Measurements from ENCODE around the gene KRT1.

Gene KRT1

DNA sequence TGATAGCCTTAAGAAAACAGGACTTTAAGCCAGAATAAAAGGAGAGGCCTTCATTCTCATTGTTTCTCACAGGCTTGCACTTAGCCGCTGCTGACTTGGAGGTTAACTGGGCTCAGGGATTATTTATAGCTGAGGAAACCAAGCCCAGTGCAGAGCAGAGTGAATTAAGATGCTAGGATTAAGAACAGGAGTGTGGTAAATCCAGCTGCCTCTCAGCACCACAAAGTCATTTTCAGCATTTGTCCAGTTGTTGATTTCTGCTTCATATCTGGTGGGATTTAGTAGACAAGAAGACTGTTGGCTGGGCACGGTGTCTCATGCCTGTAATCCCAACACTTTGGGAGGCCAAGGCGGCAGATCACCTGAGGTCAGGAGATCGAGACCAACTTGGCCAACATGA, 47.6 kb downstream of the KRT1 start:
- no peak for DNase-seq

- DNase-seq: no peak
Observed at GRCh38 chr12:52631676-52632459, 48.3 kb downstream of the KRT1 start.

- no peak for DNase-seq
Observed at GRCh38 chr12:52631264-52631663, 48.9 kb downstream of the KRT1 start.

- DNase-seq: no peak
Observed at GRCh38 chr12:52630599-52631200, 49.5 kb downstream of the KRT1 start.

DNA sequence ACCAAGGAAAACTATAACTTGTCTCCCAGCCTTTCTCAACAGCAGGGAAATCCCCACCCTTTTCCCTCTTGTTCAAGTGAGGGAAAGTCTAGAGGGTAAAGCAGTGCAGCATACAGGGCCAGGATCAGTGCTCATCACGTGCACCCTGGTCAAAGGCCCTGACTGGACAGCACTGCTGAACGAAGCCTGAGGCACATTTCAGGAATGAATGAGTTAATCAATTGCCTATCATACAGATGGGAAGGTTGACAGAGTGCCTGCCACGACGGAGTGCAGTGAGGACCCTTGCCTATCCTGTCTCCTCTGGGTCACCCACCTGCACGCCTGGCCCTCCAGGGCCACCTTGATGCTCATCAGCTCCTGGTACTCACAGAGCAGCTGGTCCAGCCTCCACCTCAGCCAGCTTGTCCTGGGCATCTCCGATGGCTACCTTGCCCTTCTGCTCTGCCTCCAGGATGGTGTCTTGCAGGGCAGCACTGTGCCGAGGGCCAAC, 50.2 kb downstream of the KRT1 start:
- DNase-seq: no peak

GRCh38 chr12:52629281-52630007, 50.8 kb downstream of the KRT1 start:
- DNase-seq: peak; percentile 31

GRCh38 chr12:52628841-52629240, 51.4 kb downstream of the KRT1 start:
- no peak for DNase-seq

DNA sequence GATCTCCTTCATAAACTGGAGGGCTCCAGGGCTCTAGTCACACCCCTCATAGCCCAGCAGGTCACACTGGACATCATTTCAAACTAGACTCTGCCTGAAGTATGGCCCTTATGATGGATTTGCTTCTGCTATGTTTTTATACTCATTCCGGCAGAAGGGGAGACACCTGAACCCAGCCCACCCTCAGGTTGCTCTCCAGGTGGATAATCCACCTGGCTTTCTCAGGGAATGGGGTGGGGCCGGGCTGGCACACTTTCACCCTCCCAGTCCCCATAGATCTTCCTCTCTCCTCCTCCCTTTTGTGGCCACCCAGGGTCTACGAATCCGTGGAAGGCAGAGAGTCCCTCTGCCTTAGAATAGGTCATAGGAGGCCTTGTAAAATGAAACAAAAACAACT, 52.1 kb downstream of the KRT1 start:
- no peak for DNase-seq

GRCh38 chr12:52627395-52628110, 52.7 kb downstream of the KRT1 start:
- DNase-seq: no peak
